ENCODE data around the gene DISP3. TPM values are rescaled to one million over a fixed set of nuclear protein-coding genes. Genes with fewer than 3 reads are reported as not detected.

Gene DISP3
- total and polyA plus RNA-seq, 2 experiments from 2014 or later: not detected

DNA sequence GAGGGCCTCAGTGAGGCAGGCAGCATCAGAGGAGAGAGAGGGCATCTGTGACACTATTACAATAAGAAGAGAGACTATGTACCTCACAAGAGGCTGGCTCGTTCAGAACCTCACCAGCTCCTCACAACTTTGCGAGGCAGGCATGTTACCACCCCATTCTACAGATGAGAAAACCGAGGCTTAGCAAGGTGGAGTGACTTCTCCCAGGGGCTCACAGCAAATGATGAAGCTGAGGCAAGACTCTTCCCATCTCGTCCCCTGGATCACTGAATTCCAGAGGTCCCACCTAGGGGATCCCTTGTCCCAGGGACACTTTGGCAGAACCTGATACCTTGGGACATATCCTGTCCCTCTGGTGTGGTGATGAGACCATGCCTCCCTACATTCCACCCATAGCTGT, 64.4 kb downstream of the DISP3 start:
- Histone ChIP-seq H3K4me3 (no peak overlapping the region), H3K9ac (no peak overlapping the region), H3K9me2 (ENCODE audit: insufficient read depth) (no peaks in the 10 kb centered on the region), H3K27me3 (replicated peaks; ENCODE audit: insufficient read depth) (no peaks in the 10 kb centered on the region), H3K4me1 (ENCODE audit: insufficient read depth) (no peaks in the 10 kb centered on the region), H4K20me1 (ENCODE audit: insufficient read depth) (no peaks in the 10 kb centered on the region), H3K36me3 (ENCODE audit: low read depth) (no peaks in the 10 kb centered on the region), H3K27ac (no peak overlapping the region), H3K9me3 (ENCODE audit: low read depth) (no peaks in the 10 kb centered on the region), H2AFZ (no peak overlapping the region), H3K79me2 (ENCODE audit: insufficient read depth) (no peaks in the 10 kb centered on the region), H3F3A (ENCODE audit: insufficient read depth) (no peaks in the 10 kb centered on the region), H3K4me2 (ENCODE audit: unreplicated experiment) (no peak overlapping the region)
- no peak for DNase-seq
- in situ Hi-C loops (cut with MboI): no loop called here
- 15 to 20% methylated on average over 4 of the region's 4 CpGs for WGBS, 2 experiments (ENCODE audit: low coverage in 1 of 2, low lambda C conversion rate in 2 of 2, missing lambda C conversion rate in 2 of 2)
- TF ChIP-seq EZH2 (IDR thresholded peaks at IDR 0.05; ENCODE audit: insufficient read depth, poor library complexity, severe bottlenecking): no peak
- no peak for TF ChIP-seq EZH2phosphoT487 (IDR thresholded peaks at IDR 0.05; ENCODE audit: insufficient read depth, low read depth)

- H4K20me1 ChIP-seq (ENCODE audit: insufficient read depth): no peaks in the 10 kb centered on the region
- WGBS, 2 experiments (ENCODE audit: low coverage in 1 of 2, low lambda C conversion rate in 2 of 2, missing lambda C conversion rate in 2 of 2): 42 to 60% methylated on average over 2 of the region's 2 CpGs
- H2AFZ ChIP-seq: no peak overlapping the region
- H3K36me3 ChIP-seq (ENCODE audit: low read depth): no peaks in the 10 kb centered on the region
- no peak overlapping the region for H3K9ac ChIP-seq
- no peaks in the 10 kb centered on the region for H3K27me3 ChIP-seq (replicated peaks; ENCODE audit: insufficient read depth)
- no peak overlapping the region for H3K4me3 ChIP-seq
- H3K9me2 ChIP-seq (ENCODE audit: insufficient read depth): no peaks in the 10 kb centered on the region
- no peaks in the 10 kb centered on the region for H3K79me2 ChIP-seq (ENCODE audit: insufficient read depth)
- H3K4me2 ChIP-seq (ENCODE audit: unreplicated experiment): no peak overlapping the region
- H3K4me1 ChIP-seq (ENCODE audit: insufficient read depth): no peaks in the 10 kb centered on the region
- no peaks in the 10 kb centered on the region for H3F3A ChIP-seq (ENCODE audit: insufficient read depth)
- in situ Hi-C loops (cut with MboI): no loop called here
- no peak for DNase-seq
- no peaks in the 10 kb centered on the region for H3K9me3 ChIP-seq (ENCODE audit: low read depth)
- TF ChIP-seq EZH2 (IDR thresholded peaks at IDR 0.05; ENCODE audit: insufficient read depth, poor library complexity, severe bottlenecking) (no peak), EZH2phosphoT487 (IDR thresholded peaks at IDR 0.05; ENCODE audit: insufficient read depth, low read depth) (no peak)
- H3K27ac ChIP-seq: no peak overlapping the region
Measured at GRCh38 chr1:11543796-11544195, 64.8 kb downstream of the DISP3 start.

DNA sequence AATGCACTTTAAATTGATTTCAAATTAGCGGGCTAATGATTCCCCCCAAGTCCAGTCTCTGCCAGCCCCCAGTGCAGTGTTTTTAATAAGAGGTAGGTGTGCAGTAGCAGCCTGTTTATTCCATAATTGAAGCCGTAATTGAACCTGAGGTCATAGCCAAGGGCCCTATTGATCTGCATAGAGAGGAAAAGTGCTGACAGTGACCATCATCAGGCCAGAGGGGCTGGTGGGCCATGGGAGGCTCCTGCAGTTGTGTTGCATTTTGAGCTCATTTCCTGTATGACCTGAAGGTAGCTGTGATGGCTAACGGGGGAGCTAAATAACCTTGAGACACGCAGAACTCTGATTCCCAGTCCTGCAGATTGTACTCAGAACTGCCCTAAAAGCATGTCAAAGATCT, 67.5 kb downstream of the DISP3 start:
- in situ Hi-C loops (cut with MboI): no loop called here
- Histone ChIP-seq H4K20me1 (ENCODE audit: insufficient read depth) (no peaks in the 10 kb centered on the region), H3F3A (ENCODE audit: insufficient read depth) (no peaks in the 10 kb centered on the region)

DNA sequence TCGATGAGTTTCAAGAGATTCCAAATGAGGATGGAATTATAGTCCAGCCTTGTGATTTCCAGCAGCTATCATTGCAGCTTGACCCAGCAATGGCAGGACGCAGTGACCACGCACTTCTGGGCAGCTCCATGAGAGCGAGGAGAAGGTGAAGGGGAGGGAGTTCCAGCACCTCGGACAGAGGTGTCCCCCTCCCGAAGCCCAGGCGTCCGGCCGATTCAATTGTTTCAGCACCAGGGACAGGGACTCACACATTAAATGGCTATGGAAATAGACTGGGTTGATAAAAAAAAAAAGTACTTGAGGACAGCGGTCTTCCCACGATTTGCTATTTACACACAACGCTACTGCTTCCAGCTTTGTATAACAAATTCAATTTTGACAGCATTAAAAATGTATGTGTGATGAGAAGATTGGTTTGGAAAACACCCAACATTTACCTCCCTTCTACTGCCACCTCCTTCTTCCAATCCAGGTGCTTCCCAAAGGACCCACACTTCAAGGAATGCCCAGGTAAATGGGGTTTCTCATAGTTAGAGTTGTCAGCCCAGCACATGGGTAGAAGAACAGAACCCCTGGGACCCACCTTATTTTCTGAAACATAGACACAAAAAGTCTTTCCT, 71.8 kb downstream of the DISP3 start:
- Histone ChIP-seq H3K9me2 (ENCODE audit: insufficient read depth) (no peaks in the 10 kb centered on the region), H3K4me3 (no peak overlapping the region), H3K27me3 (replicated peaks; ENCODE audit: insufficient read depth) (no peaks in the 10 kb centered on the region), H3K9me3 (ENCODE audit: low read depth) (no peaks in the 10 kb centered on the region), H2AFZ (no peak overlapping the region), H3K36me3 (ENCODE audit: low read depth) (no peaks in the 10 kb centered on the region), H4K20me1 (ENCODE audit: insufficient read depth) (no peaks in the 10 kb centered on the region), H3K4me1 (ENCODE audit: insufficient read depth) (no peaks in the 10 kb centered on the region), H3K9ac (no peak overlapping the region), H3F3A (ENCODE audit: insufficient read depth) (no peaks in the 10 kb centered on the region), H3K27ac (no peak overlapping the region), H3K79me2 (ENCODE audit: insufficient read depth) (no peaks in the 10 kb centered on the region), H3K4me2 (ENCODE audit: unreplicated experiment) (no peak overlapping the region)
- DNase-seq: peak; percentile 83
- no peak for TF ChIP-seq EZH2 (IDR thresholded peaks at IDR 0.05; ENCODE audit: insufficient read depth, poor library complexity, severe bottlenecking)
- TF ChIP-seq EZH2phosphoT487 (IDR thresholded peaks at IDR 0.05; ENCODE audit: insufficient read depth, low read depth): no peak
- 10 to 12% methylated on average over 11 to 12 of the region's 12 CpGs for whole genome bisulfite sequencing, 2 experiments (ENCODE audit: low coverage in 1 of 2, low lambda C conversion rate in 2 of 2, missing lambda C conversion rate in 2 of 2)
- in situ Hi-C loops (cut with MboI): no loop called here

More for the DNA sequence above, 67.5 kb downstream of the DISP3 start:
- Histone ChIP-seq H3K9me3 (ENCODE audit: low read depth) (no peaks in the 10 kb centered on the region), H3K4me1 (ENCODE audit: insufficient read depth) (no peaks in the 10 kb centered on the region), H2AFZ (no peak overlapping the region), H3K4me2 (ENCODE audit: unreplicated experiment) (no peak overlapping the region), H3K4me3 (no peak overlapping the region), H3K36me3 (ENCODE audit: low read depth) (no peaks in the 10 kb centered on the region), H3K27me3 (replicated peaks; ENCODE audit: insufficient read depth) (no peaks in the 10 kb centered on the region), H3K9ac (no peak overlapping the region), H3K9me2 (ENCODE audit: insufficient read depth) (no peaks in the 10 kb centered on the region), H3K27ac (no peak overlapping the region), H3K79me2 (ENCODE audit: insufficient read depth) (no peaks in the 10 kb centered on the region)
- 15 to 26% methylated on average over 4 of the region's 4 CpGs for WGBS, 2 experiments (ENCODE audit: low coverage in 1 of 2, low lambda C conversion rate in 2 of 2, missing lambda C conversion rate in 2 of 2)
- TF ChIP-seq EZH2phosphoT487 (IDR thresholded peaks at IDR 0.05; ENCODE audit: insufficient read depth, low read depth) (no peak), EZH2 (IDR thresholded peaks at IDR 0.05; ENCODE audit: insufficient read depth, poor library complexity, severe bottlenecking) (no peak)
- no peak for DNase-seq

Data from GM23248 (cell line).